Brain pericyte (primary cell): ENCODE measurements around the gene LMAN1L.

Experiments used
- DNase-seq: peaks from one replicate; pipeline ENCODE4 v3.0.0-alpha.2; 2012; ENCODE audit warnings: low read depth, low spot score

The LMAN1L gene

GRCh38 chr15:74816624-74817369, 4.2 kb downstream of the LMAN1L start:
- DNase-seq = no peak

- DNase-seq = no peak
Observed at GRCh38 chr15:74817370-74817737, 4.7 kb downstream of the LMAN1L start.

- DNase-seq = no peak
Observed at GRCh38 chr15:74820056-74820455, 7.4 kb downstream of the LMAN1L start.

- DNase-seq = no peak
Observed at GRCh38 chr15:74821091-74821789, 8.6 kb downstream of the LMAN1L start.

GRCh38 chr15:74821790-74822158, 9.1 kb downstream of the LMAN1L start:
- DNase-seq = no peak

- DNase-seq = no peak
Observed at GRCh38 chr15:74822233-74822632, 9.6 kb downstream of the LMAN1L start.

GRCh38 chr15:74823324-74823723, 10.7 kb downstream of the LMAN1L start:
- DNase-seq = no peak

GRCh38 chr15:74824976-74825375, 12.3 kb downstream of the LMAN1L start:
- DNase-seq = no peak

GRCh38 chr15:74825866-74826265, 13.2 kb downstream of the LMAN1L start:
- DNase-seq = no peak

GRCh38 chr15:74826364-74826819, 13.8 kb downstream of the LMAN1L start, which contains the start of gene CPLX3:
Gene CPLX3 (plus strand): TSS chr15:74826627. CDS start chr15:74826704, 77 bp downstream.
- DNase-seq = no peak

- no peak for DNase-seq
Observed at GRCh38 chr15:74826921-74827320, 14.3 kb downstream of the LMAN1L start.

- no peak for DNase-seq
Observed at GRCh38 chr15:74827614-74828013, 15.0 kb downstream of the LMAN1L start.

- DNase-seq = no peak
Observed at GRCh38 chr15:74828835-74829234, 16.2 kb downstream of the LMAN1L start.

- DNase-seq = no peak
Observed at GRCh38 chr15:74829486-74829885, 16.9 kb downstream of the LMAN1L start.

- no peak for DNase-seq
Observed at GRCh38 chr15:74829991-74830390, 17.4 kb downstream of the LMAN1L start.

GRCh38 chr15:74830868-74831267, 18.2 kb downstream of the LMAN1L start:
- DNase-seq = no peak

GRCh38 chr15:74831813-74832495, 19.3 kb downstream of the LMAN1L start:
- DNase-seq = no peak

GRCh38 chr15:74832826-74833225, 20.2 kb downstream of the LMAN1L start:
- DNase-seq = no peak

- DNase-seq = no peak
Observed at GRCh38 chr15:74833376-74834107, 20.9 kb downstream of the LMAN1L start.

- DNase-seq = no peak
Observed at GRCh38 chr15:74835312-74835823, 22.7 kb downstream of the LMAN1L start.

- no peak for DNase-seq
Observed at GRCh38 chr15:74836846-74837245, 24.2 kb downstream of the LMAN1L start.
